Panc1 (cell line): Measurements from ENCODE around the gene UFD1. TPM values are rescaled to one million over a fixed set of nuclear protein-coding genes. Genes with fewer than 3 reads are reported as not detected.

Source experiments
- ATAC-seq: fragments of 200-7000 bp; cut with Tn5 transposase; 2 replicates; pipeline ENCODE4 v1.9.1; 2020; ENCODE audit warnings: mild to moderate bottlenecking, moderate library complexity
- BruUV-seq: library from RNA; stranded (reverse); fragments of 400-500 nt; replicated peaks from 2 replicates; lab custom pipeline; 2021; lab: Mats Ljungman, UMichigan
- CTCF ChIA-PET: fragments of 300-600 bp; sonication (Branson Sonifier 250); formaldehyde crosslinking; loops from one replicate; lab custom pipeline; 2022; ENCODE audit warnings: antibody characterized with exemption; lab: Charles Lee
- POLR2A ChIA-PET: fragments of 300-600 bp; sonication (Branson Sonifier 250); formaldehyde crosslinking; loops from one replicate; lab custom pipeline; 2022; ENCODE audit warnings: antibody characterized with exemption; lab: Charles Lee
- DNase-seq: peaks from one replicate; pipeline ENCODE4 v3.0.0-alpha.2; 2010; ENCODE audit warnings: low read depth, low spot score
- H3K27ac ChIP-seq: 2 replicates; pipeline ENCODE4 v1.5.1; 2011; ENCODE audit warnings: mild to moderate bottlenecking, low read length, inconsistent platforms
- H3K27me3 ChIP-seq: fragments of 200-500 bp; sonication (Bioruptor generic); 2 replicates; pipeline ENCODE4 v1.6.0; 2014; ENCODE audit warnings: low read length, inconsistent platforms; ENCODE audit not compliant: control insufficient read depth, insufficient read depth
- H3K36me3 ChIP-seq: fragments of 200-500 bp; sonication (Bioruptor generic); 2 replicates; pipeline ENCODE4 v1.5.1; 2014; ENCODE audit warnings: inconsistent platforms, mild to moderate bottlenecking, low read length, moderate library complexity; ENCODE audit not compliant: control insufficient read depth, insufficient read depth
- H3K4me1 ChIP-seq: 2 replicates; pipeline ENCODE4 v1.5.1; 2011; ENCODE audit warnings: inconsistent platforms, mild to moderate bottlenecking, low read length, moderate library complexity; ENCODE audit not compliant: control insufficient read depth, insufficient read depth
- H3K4me3 ChIP-seq, 2 experiments: 2 replicates each; pipeline ENCODE4 v1.5.1; 2011 to 2012; ENCODE audit warnings: low read depth in 2 of 2, low read length in 2 of 2, mild to moderate bottlenecking in 2 of 2, inconsistent platforms in 1 of 2, moderate library complexity in 1 of 2
- H3K9me3 ChIP-seq: fragments of 200-500 bp; sonication (Bioruptor generic); 2 replicates; pipeline ENCODE4 v1.5.1; 2014; ENCODE audit warnings: low read depth, mild to moderate bottlenecking, inconsistent platforms, low read length, moderate library complexity; ENCODE audit not compliant: control insufficient read depth, insufficient read depth
- CTCF ChIP-seq: fragments of 450-650 bp; IDR thresholded peaks from 2 replicates; pipeline ENCODE4 v1.5.1; 2017; ENCODE audit warnings: mild to moderate bottlenecking
- POLR2AphosphoS5 ChIP-seq: IDR thresholded peaks from 2 replicates; pipeline ENCODE4 v1.6.1; 2012; ENCODE audit warnings: mild to moderate bottlenecking, low read depth, low read length, moderate library complexity
- REST ChIP-seq, 2 experiments: IDR thresholded peaks; 2 replicates each; pipeline ENCODE4 v1.6.1; 2011 to 2012; ENCODE audit warnings: low read depth in 2 of 2, control low read depth in 1 of 2, low read length in 1 of 2, mild to moderate bottlenecking in 1 of 2, moderate library complexity in 1 of 2; ENCODE audit not compliant: insufficient read depth in 1 of 2
- SIN3A ChIP-seq: IDR thresholded peaks from 2 replicates; pipeline ENCODE4 v1.6.1; 2012; ENCODE audit warnings: low read depth, mild to moderate bottlenecking, low read length, moderate library complexity, borderline replicate concordance; ENCODE audit not compliant: insufficient read depth
- TCF7L2 ChIP-seq: IDR thresholded peaks from 2 replicates; pipeline ENCODE4 v1.6.1; 2011; ENCODE audit warnings: mild to moderate bottlenecking, low read depth, low read length, inconsistent platforms
- in situ Hi-C: cut with HindIII; loops from 2 replicates; pipeline ENCODE4 v1.10.0; 2016; ENCODE audit warnings: low sequenced_read_pairs, low pct_unique_long_range_greater_than_20kb
- intact Hi-C: fragments of 100-400 bp; cut with micrococcal nuclease; formaldehyde crosslinking; loops from one replicate; pipeline ENCODE4 v1.10.0; 2022; ENCODE audit not compliant: unreplicated experiment
- total RNA-seq: library from RNA; stranded (reverse); gene quantifications from one replicate; pipeline ENCODE4 v1.2.1, GENCODE V29; 2021; ENCODE audit not compliant: unreplicated experiment

UFD1 gene
- total RNA-seq, 1 experiment from 2014 or later: 82.8 TPM

DNA sequence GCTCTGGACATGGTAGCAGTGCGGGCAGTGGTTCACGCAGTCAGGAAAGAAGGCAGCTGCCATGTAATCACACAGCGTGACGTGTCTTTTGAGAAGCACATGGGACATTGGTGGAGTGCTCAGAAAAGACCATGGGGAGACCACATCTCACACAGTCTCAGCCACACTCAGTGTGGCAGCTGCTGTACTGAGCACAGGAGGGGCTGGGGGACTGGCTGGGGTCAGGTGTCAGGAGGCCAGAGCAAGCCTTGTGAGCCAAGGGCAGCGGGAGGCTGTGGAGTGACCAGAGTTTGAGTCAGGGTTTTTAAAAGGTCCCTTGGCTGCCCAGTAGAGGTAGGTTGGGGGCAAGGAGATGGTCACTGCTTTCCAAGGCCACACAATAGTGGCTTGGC, 26.7 kb upstream of the UFD1 start:
- in situ Hi-C loops: no loop called here

GRCh38 chr22:19504900-19505734, 26.1 kb upstream of the UFD1 start:
- H3K9me3 ChIP-seq: no peaks in the 10 kb centered on the region
- no TSS peak for BruUV-seq
- intact Hi-C loops: no loop called here
- ChIA-PET POLR2A (no interaction called here), CTCF (no interaction called here)
- H3K4me1 ChIP-seq: no peaks in the 10 kb centered on the region
- H3K27ac ChIP-seq: no peak overlapping the region
- in situ Hi-C loops: no loop called here
- no peak for TF ChIP-seq TCF7L2
- TF ChIP-seq CTCF: no peak
- TF ChIP-seq POLR2AphosphoS5: no peak
- no peak for TF ChIP-seq REST (IDR thresholded peaks at IDR 0.05; ENCODE audit: insufficient read depth in 1 of 2, low read depth in 2 of 2, low read length in 1 of 2)
- TF ChIP-seq SIN3A: no peak
- H3K27me3 ChIP-seq: no peaks in the 10 kb centered on the region
- ATAC-seq: no peak; the same call in 1 of the 2 replicates
- H3K36me3 ChIP-seq: no peaks in the 10 kb centered on the region; the same call in 1 of the 2 replicates
- DNase-seq: no peak
- no peak overlapping the region for H3K4me3 ChIP-seq

More for the DNA sequence above, 26.7 kb upstream of the UFD1 start:
- BruUV-seq: no TSS peak
- TF ChIP-seq POLR2AphosphoS5 (no peak), REST (IDR thresholded peaks at IDR 0.05; ENCODE audit: insufficient read depth in 1 of 2, low read depth in 2 of 2, low read length in 1 of 2) (no peak), SIN3A (no peak), TCF7L2 (no peak)
- CTCF ChIA-PET: no interaction called here
- no peaks in the 10 kb centered on the region for H3K4me1 ChIP-seq
- no peak for ATAC-seq
- no peak overlapping the region for H3K4me3 ChIP-seq
- H3K27me3 ChIP-seq: no peaks in the 10 kb centered on the region
- no peak for DNase-seq
- H3K36me3 ChIP-seq: no peaks in the 10 kb centered on the region; the same call in 1 of the 2 replicates
- intact Hi-C loops: no loop called here
- POLR2A ChIA-PET: no interaction called here
- no peaks in the 10 kb centered on the region for H3K9me3 ChIP-seq
- no peak overlapping the region for H3K27ac ChIP-seq
